ENCODE results near the gene TMIGD2.

DNA sequence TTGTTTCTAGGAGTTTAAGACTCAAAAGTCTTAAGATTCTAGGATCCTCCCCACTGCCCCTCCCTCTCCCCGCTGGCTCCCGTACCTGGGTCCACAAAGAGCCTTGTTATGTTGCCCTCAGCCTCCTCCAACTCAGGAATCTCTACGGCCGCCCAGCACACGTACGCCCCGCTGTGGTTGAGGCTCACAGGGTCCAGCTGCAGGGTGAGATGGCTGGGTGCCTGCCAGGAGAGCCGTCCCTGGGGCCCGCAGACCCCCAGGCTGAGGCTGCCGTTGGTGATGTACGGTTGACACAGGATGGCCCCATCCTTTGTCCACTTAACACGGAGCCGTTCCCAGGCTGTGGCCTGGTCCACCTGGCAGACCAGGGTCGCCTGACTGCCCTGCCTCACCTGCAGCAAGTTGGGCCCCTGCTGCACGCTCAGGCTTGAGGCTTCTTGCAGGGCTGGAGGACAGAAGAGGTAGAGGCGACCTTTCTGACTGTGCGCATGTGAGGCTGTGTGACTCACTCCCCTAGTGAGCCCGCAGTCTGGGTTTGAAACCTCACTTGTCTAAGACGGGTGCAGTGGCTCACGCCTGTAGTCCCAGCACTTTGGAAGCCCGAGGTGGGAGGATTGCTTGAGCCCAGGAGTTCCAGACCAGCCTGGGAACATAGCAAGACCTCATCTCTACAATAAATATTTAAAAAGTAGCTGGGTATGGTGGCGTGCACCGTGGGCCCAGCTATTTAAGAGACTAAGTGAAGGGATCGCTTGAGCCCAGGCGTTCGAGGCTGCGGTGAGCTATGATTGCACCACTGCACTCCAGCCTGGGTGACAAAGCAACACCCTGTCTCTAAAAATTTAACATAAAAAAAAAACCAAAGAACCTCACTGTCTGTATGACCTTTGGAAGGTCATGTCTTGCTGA is 4.0 kb downstream of the TMIGD2 start:
- TF ChIP-seq POLR2A (IDR thresholded peaks at IDR 0.05; ENCODE audit: low read length) = no peak
- TF ChIP-seq GATA1 (IDR thresholded peaks at IDR 0.05; ENCODE audit: low read depth, low read length) = no peak

Data from erythroblast (primary cell).